Cardiac atrium fibroblast (primary cell): Measurements from ENCODE around the gene ADH6. TPM values are rescaled to one million over a fixed set of nuclear protein-coding genes. Genes with fewer than 3 reads are reported as not detected.

Experiments
- total RNA-seq: library from RNA; depleted of rRNA; stranded (reverse); fragments of >200 nt; gene quantifications from 2 replicates; pipeline ENCODE4 v1.2.3, GENCODE V29; 2015

ADH6 gene
- total RNA-seq, result 0.16 and 0.54 TPM in 2 replicates

GRCh38 chr4:99219072-99219471, at the start of gene ADH6:
TSS of gene ADH6 (minus strand) at chr4:99219246. CDS start at chr4:99219152, 94 bp downstream.

Other genes starting within 250 kb of the ADH6 start
- gene METAP1, start 223.5 kb downstream of the ADH6 start, total RNA-seq, result 30.0 and 36.3 TPM in 2 replicates
- gene ADH5, start 130.5 kb downstream of the ADH6 start, total RNA-seq, result 145 and 158 TPM in 2 replicates
- gene ADH4, start 74.9 kb downstream of the ADH6 start, total RNA-seq, result 0.16 TPM in 1 of 2 replicates, not detected in the other
- gene ADH1A, start 71.7 kb upstream of the ADH6 start, total RNA-seq, result not detected in 2 replicates
- gene ADH1B, start 102.2 kb upstream of the ADH6 start, total RNA-seq, result 31.3 and 59.8 TPM in 2 replicates
- gene ADH1C, start 133.5 kb upstream of the ADH6 start, total RNA-seq, result 0.54 and 1.3 TPM in 2 replicates
- gene ADH7, start 216.1 kb upstream of the ADH6 start, total RNA-seq, result not detected in 2 replicates